ENCODE data around the gene UNC5B.
A peak's percentile ranks its signal among the peaks of the same experiment; 100 is the strongest.
"Not testable (repeated sequence)": the region's sequence is repeated elsewhere in the genome, so short reads cannot be mapped to it uniquely, and the experiment has no call there.

The UNC5B gene

DNA sequence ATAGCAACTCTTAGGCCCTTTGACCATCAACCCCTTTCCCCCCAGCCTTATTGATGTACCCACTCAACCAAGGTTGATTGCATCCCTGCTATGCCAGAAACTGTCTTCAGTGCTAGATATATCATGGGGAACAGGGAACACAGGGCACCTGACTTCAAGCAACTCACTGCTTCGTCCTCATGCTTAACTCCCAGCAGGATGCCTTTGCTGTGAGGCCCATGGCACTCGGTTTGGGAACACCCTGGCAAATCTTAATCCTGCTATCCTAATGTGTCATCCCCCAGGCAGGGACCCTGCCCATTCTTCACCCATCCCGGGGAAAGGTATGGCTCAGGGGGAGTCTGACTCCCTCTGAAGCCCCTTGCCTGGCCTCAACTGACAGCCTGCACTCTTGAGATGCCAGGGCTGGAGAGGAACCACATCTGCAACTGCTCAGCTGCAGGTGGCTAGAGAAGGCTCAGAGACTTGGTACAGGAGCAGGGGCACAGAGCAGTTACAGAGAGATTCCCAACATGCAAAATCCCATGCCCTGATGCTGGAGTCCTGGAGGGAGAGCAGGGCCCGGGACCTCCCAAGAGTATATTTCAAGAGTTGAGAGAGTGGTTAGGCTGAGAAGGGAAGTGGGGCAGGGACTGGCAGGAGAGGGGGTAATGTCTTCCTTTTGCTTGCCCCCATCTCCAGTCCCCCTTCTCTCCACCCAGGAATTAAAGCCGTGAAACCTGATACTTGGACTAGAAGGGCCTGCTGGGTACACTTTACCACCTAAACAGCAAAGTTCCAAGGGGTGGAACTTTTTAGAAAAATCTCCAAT lies 2.4 kb upstream of the UNC5B start:
- no peak for DNase-seq (ENCODE audit: low spot score)

DNA sequence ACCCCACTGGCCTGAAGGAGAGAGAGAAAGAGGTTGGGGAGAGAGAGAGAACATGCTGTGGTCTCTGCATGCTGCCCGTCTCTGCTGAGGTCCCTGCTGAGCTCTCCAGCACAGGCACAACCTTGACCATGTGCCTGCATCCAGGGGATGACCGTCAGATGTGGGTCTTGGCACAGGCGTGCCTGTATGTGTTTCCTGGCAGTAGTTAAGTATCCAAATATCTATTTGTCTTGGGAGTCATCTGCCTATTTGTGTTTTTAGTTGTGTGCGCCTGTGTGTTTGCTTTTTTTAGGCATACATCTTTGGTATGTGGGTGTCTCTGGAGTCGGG lies 1.9 kb upstream of the UNC5B start:
- DNase-seq (ENCODE audit: low spot score), result no peak

GRCh38 chr10:71211053-71211452 lies 1.3 kb upstream of the UNC5B start:
- DNase-seq (ENCODE audit: low spot score), result no peak

GRCh38 chr10:71211775-71212317 lies 524 bp upstream of the UNC5B start:
- DNase-seq (ENCODE audit: low spot score), result no peak

DNA sequence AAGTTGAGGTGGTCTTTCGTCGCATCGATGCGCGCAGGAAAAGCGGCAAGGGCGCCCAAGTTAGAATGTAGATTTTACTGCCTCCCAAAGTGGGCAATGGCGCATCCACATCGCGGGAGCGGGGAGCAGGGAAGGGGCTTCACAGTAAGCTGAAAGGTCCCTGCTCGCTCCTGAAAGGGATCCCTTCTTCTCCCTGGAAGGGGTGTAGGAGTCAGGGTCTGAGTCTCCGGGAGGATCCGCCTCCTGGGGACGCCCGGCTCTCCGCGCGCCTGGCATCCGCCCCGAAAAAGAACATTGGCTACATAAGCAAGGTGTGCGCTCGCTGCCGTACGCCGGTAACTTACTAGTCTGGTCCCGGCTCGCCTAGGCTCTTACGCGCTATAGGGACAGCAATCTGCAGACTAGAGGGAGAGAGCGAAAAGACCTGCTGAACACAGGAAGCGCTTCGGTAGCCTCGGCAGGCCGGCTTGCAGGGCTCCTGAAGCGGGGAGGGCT lies 804 bp downstream of the UNC5B start:
- peak; percentile 72 for DNase-seq (ENCODE audit: low spot score)

DNA sequence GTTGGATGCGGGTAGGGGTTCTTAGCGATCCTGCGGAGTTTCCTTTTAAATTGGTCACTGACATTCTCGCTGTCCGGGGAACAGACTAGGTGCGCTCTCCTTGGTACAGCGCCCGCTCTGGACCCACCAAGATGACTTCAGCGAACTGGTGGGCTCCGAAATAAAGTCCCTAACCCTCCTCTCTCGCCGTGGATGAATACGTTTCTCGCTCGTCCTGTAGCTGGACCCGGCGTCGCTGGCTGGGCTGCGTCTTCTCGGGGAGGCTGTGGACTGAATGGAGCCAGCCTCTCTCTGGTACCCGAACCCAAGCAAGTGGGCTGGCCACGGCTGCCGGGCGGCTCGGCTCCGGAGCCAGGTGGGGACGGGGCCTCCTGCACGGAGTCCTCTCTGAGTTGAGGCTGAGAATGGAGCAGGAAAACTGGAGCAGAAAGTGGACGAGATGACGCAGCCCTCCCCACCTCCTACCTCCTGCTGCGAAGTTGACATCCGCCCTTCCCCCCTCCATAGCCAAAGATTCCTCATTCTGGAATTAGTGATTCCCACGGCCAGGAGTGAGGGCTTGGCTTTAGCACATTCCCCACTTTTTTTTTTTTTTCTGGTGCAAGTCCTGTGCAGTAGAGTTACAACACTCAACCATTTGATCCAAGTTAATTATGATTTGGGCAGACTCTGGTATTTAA lies 1.5 kb downstream of the UNC5B start:
- DNase-seq (ENCODE audit: low spot score), result peak; percentile 70

DNA sequence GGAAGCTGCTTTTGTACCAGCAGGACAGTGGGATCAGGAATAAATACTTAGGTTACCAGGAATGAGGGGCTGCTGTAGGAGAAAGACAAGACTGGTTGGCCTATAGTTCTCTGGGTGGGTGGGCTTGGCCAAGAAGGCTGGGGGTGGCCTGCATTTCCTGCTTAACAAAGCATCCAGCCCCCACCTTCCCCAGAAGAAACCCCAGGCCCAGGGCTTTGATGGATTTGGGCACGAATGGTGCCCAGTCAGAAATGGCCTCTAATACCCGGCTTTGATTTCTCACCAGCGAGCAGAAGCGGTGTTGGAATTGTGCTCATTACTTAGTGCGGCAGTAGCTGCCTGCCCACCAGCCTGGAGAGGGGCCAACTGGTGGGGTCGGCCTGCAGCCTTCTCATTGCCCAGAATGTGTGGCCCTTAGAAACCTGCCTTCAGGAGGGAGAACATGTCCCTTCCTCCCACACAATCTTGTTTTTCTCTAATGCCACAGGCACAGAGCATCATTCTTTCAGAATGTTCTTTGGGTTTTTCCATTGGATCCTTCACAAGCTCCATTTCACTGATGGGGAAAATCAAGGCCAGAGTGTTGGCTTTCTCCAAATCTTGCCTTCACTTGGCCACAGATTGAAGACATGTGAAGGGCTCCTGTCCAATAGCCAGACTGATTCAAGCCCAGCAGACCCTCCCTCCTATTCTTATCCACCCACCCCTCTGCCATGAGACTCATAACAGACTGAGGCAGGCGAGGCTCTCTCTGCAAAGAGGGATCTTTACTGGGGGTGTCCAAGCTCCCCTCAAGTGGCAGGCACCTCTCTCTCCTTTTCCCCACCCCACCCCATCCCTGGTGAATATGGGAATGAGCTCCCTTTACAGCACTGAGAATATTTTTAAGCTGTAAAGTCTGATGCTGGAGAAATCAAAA lies 2.5 kb downstream of the UNC5B start:
- peak; percentile 23 for DNase-seq (ENCODE audit: low spot score)

- no peak for DNase-seq (ENCODE audit: low spot score)
These were observed 4.0 kb downstream of the UNC5B start for GRCh38 chr10:71216363-71216695.

GRCh38 chr10:71216751-71217265 lies 4.4 kb downstream of the UNC5B start:
- DNase-seq (ENCODE audit: low spot score), result no peak

GRCh38 chr10:71217266-71218045 lies 5.1 kb downstream of the UNC5B start:
- DNase-seq (ENCODE audit: low spot score), result peak; percentile 74

DNA sequence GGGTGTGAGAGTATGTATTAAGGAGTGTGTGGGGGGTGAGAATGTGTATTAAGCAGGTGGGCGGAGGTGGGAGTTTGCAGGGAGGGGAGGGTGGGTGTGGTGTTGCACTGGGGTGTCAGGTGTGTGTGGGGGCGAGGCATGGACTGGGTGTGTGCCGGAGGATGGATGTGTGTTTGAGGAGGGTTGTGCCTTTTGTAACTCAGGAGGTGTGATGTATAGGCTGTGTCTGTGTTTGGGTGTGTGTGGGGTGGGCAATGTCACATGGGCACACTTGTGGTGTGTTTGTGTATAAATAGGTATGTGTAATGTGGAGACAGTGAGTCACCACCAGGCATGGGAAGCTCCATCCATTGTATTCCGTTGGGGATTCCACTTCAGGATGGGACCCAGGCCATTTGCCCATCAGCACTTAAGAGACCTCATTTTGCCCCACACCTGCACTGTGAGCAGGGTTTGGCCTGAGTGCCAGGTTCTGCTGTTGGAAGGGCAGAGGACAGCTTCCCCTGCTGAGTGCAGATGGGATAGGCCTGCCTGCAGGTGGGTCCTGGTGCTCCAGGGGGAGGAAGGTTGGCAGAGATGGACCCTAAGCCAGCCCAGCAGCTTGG lies 5.8 kb downstream of the UNC5B start:
- no peak for DNase-seq (ENCODE audit: low spot score)

DNA sequence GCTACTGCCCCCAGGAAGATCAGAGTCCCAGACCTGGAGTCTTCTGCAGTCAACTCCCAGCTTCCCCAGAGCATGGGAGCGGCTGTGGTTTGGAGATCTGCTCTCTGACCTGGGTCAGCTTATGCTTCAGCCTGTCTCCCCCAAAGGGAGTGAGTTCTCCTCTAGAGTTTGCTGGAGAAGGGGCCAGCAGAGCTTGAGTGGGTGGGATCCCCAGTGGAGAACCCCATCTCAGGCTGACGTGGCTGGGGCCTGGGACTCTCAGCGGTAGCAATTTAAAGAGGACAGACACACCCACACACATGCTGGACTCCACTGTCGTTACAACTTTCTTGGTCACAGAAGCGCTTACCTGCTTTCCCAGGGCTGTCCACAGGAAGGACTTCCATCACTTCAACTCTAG lies 6.3 kb downstream of the UNC5B start:
- no peak for DNase-seq (ENCODE audit: low spot score)

DNA sequence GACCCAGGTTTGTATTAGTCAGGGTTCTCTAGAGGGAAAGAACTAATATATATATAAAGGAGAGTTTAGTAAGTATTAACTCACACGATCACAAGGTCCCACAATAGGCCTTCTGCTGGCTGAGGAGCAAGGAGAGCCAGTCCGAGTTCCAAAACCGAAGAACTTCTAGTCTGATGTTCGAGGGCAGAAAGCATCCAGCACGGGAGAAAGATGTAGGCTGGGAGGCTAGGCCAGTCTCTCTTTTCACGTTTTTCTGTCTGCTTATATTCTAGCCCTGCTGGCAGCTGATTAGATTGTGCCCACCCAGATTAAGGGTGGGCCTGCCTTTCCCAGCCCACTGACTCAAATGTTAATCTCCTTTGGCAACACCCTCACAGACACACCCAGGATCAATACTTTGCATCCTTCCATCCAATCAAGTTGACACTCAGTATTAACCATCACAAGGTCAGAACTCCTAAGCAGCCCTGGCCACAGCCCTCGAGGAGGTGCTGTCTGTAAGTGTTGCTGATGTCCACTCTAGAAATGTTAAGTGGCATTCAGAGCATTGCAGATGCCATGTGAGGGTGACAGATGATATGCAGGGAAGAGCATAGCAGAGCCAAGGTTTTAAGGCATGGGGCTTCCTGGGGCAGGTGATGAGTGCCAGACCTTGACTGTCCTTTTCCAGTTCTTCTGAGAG lies 7.0 kb downstream of the UNC5B start:
- not testable (repeated sequence) for DNase-seq (ENCODE audit: low spot score)

GRCh38 chr10:71219918-71220688 lies 7.7 kb downstream of the UNC5B start:
- DNase-seq (ENCODE audit: low spot score), result no peak

DNA sequence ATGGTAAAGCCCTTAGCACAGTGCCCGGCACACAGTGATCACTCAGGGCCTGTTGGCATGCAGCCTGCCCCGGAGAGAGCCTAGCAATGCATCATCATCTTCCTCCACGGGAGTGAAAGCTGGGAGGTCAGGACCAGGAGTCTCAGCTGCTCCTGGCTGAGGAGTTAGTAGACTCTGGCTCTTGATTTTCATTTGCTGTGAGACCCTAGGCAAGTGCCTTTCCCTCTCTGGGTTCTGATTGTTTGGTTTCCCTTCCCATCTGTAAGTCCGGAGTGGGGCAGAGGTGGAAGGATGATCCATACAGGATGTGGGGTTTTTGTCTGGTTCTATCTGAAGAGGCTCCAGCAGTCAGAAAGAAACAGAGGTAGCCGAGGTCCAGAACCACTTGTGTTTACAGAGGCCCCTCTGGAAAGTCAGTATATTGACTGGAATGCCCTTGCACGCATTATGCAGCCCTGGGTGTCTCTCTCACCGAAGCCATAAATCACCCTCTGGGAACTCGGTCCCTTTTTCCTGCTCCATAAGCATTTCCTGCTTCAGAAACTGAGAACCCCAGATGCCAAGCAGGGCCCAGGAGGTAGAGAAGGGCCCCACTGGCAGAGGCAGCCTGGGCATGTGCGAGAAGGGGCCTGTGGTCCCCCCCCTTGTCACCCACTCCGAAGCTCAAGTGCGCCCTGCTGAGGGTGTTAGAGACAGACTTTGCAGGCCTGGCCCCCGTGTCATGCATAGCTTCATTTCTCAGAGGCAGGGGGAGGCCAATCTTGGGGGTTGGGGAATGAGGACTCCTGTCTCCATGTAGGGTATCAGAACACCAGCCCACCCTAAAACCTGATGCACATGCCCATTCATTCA lies 8.5 kb downstream of the UNC5B start:
- no peak for DNase-seq (ENCODE audit: low spot score)

DNA sequence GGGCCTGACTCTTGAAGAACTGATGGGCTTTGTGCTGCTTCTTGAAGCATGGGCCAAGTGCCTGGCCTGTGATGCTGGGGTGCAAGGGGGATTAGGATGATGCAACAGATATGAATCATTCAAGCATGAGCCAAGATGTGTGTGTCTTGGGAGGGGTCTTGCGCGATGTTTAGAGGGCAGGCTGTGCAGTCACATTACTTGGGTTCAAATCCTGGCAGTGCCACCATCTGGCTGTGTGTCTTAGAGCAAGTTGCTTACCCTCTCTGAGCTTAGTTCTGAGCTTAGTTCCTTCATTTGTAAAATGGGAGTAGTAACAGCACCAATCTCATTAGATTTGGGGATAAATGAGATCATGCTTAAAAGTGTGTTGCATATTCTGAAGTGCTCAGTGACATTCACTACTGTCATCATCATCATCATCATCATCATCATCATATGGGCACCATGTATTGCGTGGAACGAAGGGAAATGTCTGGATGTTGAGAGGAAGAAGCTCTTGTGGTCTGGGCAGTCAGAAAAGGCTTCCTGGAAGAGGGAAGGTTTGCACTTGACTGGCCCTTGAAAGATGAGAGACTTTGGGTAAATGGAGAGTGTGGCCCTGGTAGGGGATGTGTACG lies 9.3 kb downstream of the UNC5B start:
- no peak for DNase-seq (ENCODE audit: low spot score)

GRCh38 chr10:71222601-71223346 lies 10.4 kb downstream of the UNC5B start:
- no peak for DNase-seq (ENCODE audit: low spot score)
